ENCODE data around the gene SHLD3. TPM values are rescaled to one million over a fixed set of nuclear protein-coding genes. Genes with fewer than 3 reads are reported as not detected.

Gene SHLD3
- polyA plus RNA-seq, 1 donor = 1.8 TPM

Other genes starting within 250 kb of the SHLD3 start
- gene ADAMTS6, start 143.1 kb upstream of the SHLD3 start, polyA plus RNA-seq (ENCODE audit: insufficient read length) = 0.63 TPM
- gene CENPK, start 61.9 kb upstream of the SHLD3 start, polyA plus RNA-seq (ENCODE audit: insufficient read length) = 11.4 TPM
- gene PPWD1, start 61.7 kb upstream of the SHLD3 start, polyA plus RNA-seq (ENCODE audit: insufficient read length) = 42.2 TPM
- 20.0 TPM for gene TRIM23, start 694 bp upstream of the SHLD3 start, polyA plus RNA-seq (ENCODE audit: insufficient read length)
- 19.6 TPM for gene TRAPPC13, start within 50 bp of the SHLD3 start, polyA plus RNA-seq (ENCODE audit: insufficient read length)
- gene SGTB, start 97.1 kb downstream of the SHLD3 start, polyA plus RNA-seq (ENCODE audit: insufficient read length) = 8.4 TPM
- 20.2 TPM for gene NLN, start 97.2 kb downstream of the SHLD3 start, polyA plus RNA-seq (ENCODE audit: insufficient read length)

Measured in hindlimb muscle (tissue), 1 donor.